GM23338 (cell line): Measurements from ENCODE around the gene TBX1. TPM values are rescaled to one million over a fixed set of nuclear protein-coding genes. Genes with fewer than 3 reads are reported as not detected.

ENCODE experiments used
- ATAC-seq: fragments of 200-7000 bp; cut with Tn5 transposase; 3 replicates; pipeline ENCODE4 v1.9.1; 2020
- DNase-seq: peaks from one replicate; pipeline ENCODE4 v3.0.0-alpha.2; 2015; ENCODE audit warnings: low spot score
- H2AFZ ChIP-seq: fragments of 200-600 bp; sonication (generic); 2 replicates; pipeline ENCODE4 v1.8.0; 2016; ENCODE audit warnings: antibody characterized with exemption, mild to moderate bottlenecking, moderate library complexity
- H3F3A ChIP-seq: fragments of 200-600 bp; sonication (generic); replicated peaks from 2 replicates; pipeline ENCODE4 v1.8.0; 2017; ENCODE audit warnings: antibody characterized with exemption, mixed run types, low read depth
- H3K27ac ChIP-seq: fragments of 200-600 bp; sonication (generic); 2 replicates; pipeline ENCODE4 v1.6.1; 2016; ENCODE audit warnings: low read depth
- H3K27me3 ChIP-seq: fragments of 200-600 bp; sonication (generic); 2 replicates; pipeline ENCODE4 v1.8.0; 2016; ENCODE audit warnings: mild to moderate bottlenecking, mixed run types, moderate library complexity; ENCODE audit not compliant: insufficient read depth
- H3K36me3 ChIP-seq: fragments of 200-600 bp; sonication (generic); 2 replicates; pipeline ENCODE4 v1.8.0; 2016; ENCODE audit warnings: mild to moderate bottlenecking; ENCODE audit not compliant: insufficient read depth
- H3K4me1 ChIP-seq: fragments of 200-600 bp; sonication (generic); 2 replicates; pipeline ENCODE4 v1.8.0; 2016; ENCODE audit warnings: mild to moderate bottlenecking, moderate library complexity; ENCODE audit not compliant: insufficient read depth
- H3K4me2 ChIP-seq: fragments of 200-600 bp; sonication (generic); 2 replicates; pipeline ENCODE4 v1.7.1; 2017; ENCODE audit warnings: mixed run types
- H3K4me3 ChIP-seq: fragments of 200-600 bp; sonication (generic); 2 replicates; pipeline ENCODE4 v1.6.1; 2016; ENCODE audit warnings: mixed run types
- H3K79me2 ChIP-seq: fragments of 200-600 bp; sonication (generic); replicated peaks from 2 replicates; pipeline ENCODE4 v1.8.0; 2017; ENCODE audit warnings: mild to moderate bottlenecking; ENCODE audit not compliant: insufficient read depth
- H3K9me2 ChIP-seq: fragments of 200-600 bp; sonication (generic); 2 replicates; pipeline ENCODE4 v1.8.0; 2017; ENCODE audit not compliant: insufficient read depth
- H4K20me1 ChIP-seq: fragments of 200-600 bp; sonication (generic); replicated peaks from 2 replicates; pipeline ENCODE4 v1.8.0; 2017; ENCODE audit warnings: mild to moderate bottlenecking; ENCODE audit not compliant: insufficient read depth
- H3K27ac Mint-ChIP-seq: 2 replicates; pipeline ENCODE4 v1.8.0; 2020; ENCODE audit warnings: inconsistent platforms, mild to moderate bottlenecking, moderate library complexity, mixed read lengths
- H3K27me3 Mint-ChIP-seq: 3 replicates; pipeline ENCODE4 v1.8.0; 2022; ENCODE audit warnings: low read depth, mild to moderate bottlenecking, moderate library complexity, mixed read lengths, inconsistent platforms; ENCODE audit not compliant: insufficient read depth, poor library complexity
- H3K36me3 Mint-ChIP-seq: 3 replicates; pipeline ENCODE4 v1.8.0; 2021; ENCODE audit warnings: low read depth, mild to moderate bottlenecking, inconsistent platforms, moderate library complexity, mixed read lengths
- H3K4me1 Mint-ChIP-seq: 3 replicates; pipeline ENCODE4 v1.8.0; 2020; ENCODE audit warnings: mild to moderate bottlenecking, inconsistent platforms, mixed read lengths
- H3K4me3 Mint-ChIP-seq: 3 replicates; pipeline ENCODE4 v1.8.0; 2021; ENCODE audit warnings: moderate library complexity, mild to moderate bottlenecking, inconsistent platforms, mixed read lengths
- H3K9me3 Mint-ChIP-seq: 3 replicates; pipeline ENCODE4 v1.8.0; 2020; ENCODE audit warnings: moderate library complexity, mild to moderate bottlenecking, inconsistent platforms, mixed read lengths
- CREB1 ChIP-seq: fragments of 250-450 bp; sonication (Bioruptor Pico); IDR thresholded peaks from 2 replicates; pipeline ENCODE4 v1.5.0; 2020; ENCODE audit warnings: low read depth, mild to moderate bottlenecking, moderate library complexity
- CTCF ChIP-seq, 2 experiments: fragments of 200-600 bp in 1 of 2; sonication (generic) in 1 of 2; conservative IDR thresholded peaks; 2 replicates each; pipeline versions ENCODE4 v1.5.1 to v1.6.1; 2016 to 2017; ENCODE audit warnings: antibody characterized with exemption in 2 of 2, low read depth in 2 of 2, mild to moderate bottlenecking in 2 of 2, moderate library complexity in 1 of 2
- EZH2 ChIP-seq: fragments of 200-600 bp; sonication (generic); IDR thresholded peaks from one replicate; pipeline ENCODE4 v1.8.0; 2017; ENCODE audit warnings: antibody characterized with exemption, mild to moderate bottlenecking, low read depth; ENCODE audit not compliant: unreplicated experiment
- EZH2phosphoT487 ChIP-seq: fragments of 200-600 bp; sonication (generic); IDR thresholded peaks from one replicate; pipeline ENCODE4 v1.8.1; 2018; ENCODE audit warnings: antibody characterized with exemption; ENCODE audit not compliant: unreplicated experiment
- JUNB ChIP-seq: IDR thresholded peaks from one replicate; pipeline ENCODE4 v1.6.1; 2016; ENCODE audit warnings: antibody characterized with exemption; ENCODE audit not compliant: unreplicated experiment
- NANOG ChIP-seq: IDR thresholded peaks from 2 replicates; pipeline ENCODE4 v1.6.1; 2016; ENCODE audit warnings: antibody characterized with exemption, borderline replicate concordance
- POLR2AphosphoS5 ChIP-seq: IDR thresholded peaks from 2 replicates; pipeline ENCODE4 v1.6.1; 2016; ENCODE audit warnings: antibody characterized with exemption, low read depth
- REST ChIP-seq: IDR thresholded peaks from one replicate; pipeline ENCODE4 v1.6.1; 2018; ENCODE audit warnings: antibody characterized with exemption; ENCODE audit not compliant: unreplicated experiment
- ZNF114 ChIP-seq: fragments of 250-450 bp; sonication (Bioruptor Pico); IDR thresholded peaks from 2 replicates; pipeline ENCODE4 v1.5.0; 2020; ENCODE audit warnings: mild to moderate bottlenecking, moderate library complexity
- ZNF331 ChIP-seq: fragments of 250-450 bp; sonication (Bioruptor Pico); IDR thresholded peaks from 2 replicates; pipeline ENCODE4 v1.5.0; 2020; ENCODE audit warnings: low read depth, mild to moderate bottlenecking, moderate library complexity
- ZNF462 ChIP-seq: fragments of 250-450 bp; sonication (Bioruptor Pico); IDR thresholded peaks from 2 replicates; pipeline ENCODE4 v1.5.0; 2020; ENCODE audit warnings: mild to moderate bottlenecking, moderate library complexity
- polyA plus RNA-seq: library from polyadenylated mRNA; unstranded; fragments of >200 nt; fragmentation: Nextera tagmentation; extraction: Ambion mirVana; gene quantifications from 2 replicates; pipeline ENCODE4 v1.2.1, GENCODE V29; 2016
- total RNA-seq: library from RNA; depleted of rRNA; stranded (reverse); fragments of >200 nt; shearing (Covaris generic); gene quantifications from 2 replicates; pipeline ENCODE4 v1.2.3, GENCODE V29; 2014

TBX1 gene
- total and polyA plus RNA-seq, 2 experiments from 2014 or later: 0.19 to 0.66 TPM

GRCh38 chr22:19799322-19800190 lies 39.0 kb downstream of the TBX1 start:
- H3K4me1 Mint-ChIP-seq: peaks cover 8% of the 10 kb centered on the region
- Histone ChIP-seq H4K20me1 (no peaks in the 10 kb centered on the region), H3K79me2 (no peaks in the 10 kb centered on the region), H3K4me2 (no peak overlapping the region), H3K36me3 (no peaks in the 10 kb centered on the region), H3K27me3 (no peaks in the 10 kb centered on the region), H3K27ac (no peak overlapping the region), H3K4me1 (no peaks in the 10 kb centered on the region), H3F3A (no peaks in the 10 kb centered on the region), H3K9me2 (no peaks in the 10 kb centered on the region), H2AFZ (no peak overlapping the region), H3K4me3 (no peak overlapping the region)
- H3K27ac Mint-ChIP-seq: no peak overlapping the region
- TF ChIP-seq ZNF114 (CRISPR knock-in tag) (no peak), CTCF (conservative IDR thresholded peaks at IDR 0.05; ENCODE audit: low read depth in 2 of 2) (no peak), EZH2 (no peak), NANOG (no peak), REST (no peak), ZNF331 (CRISPR knock-in tag) (no peak), CREB1 (CRISPR knock-in tag) (no peak), ZNF462 (no peak), JUNB (no peak), EZH2phosphoT487 (no peak), POLR2AphosphoS5 (no peak)
- no peak overlapping the region for H3K4me3 Mint-ChIP-seq
- ATAC-seq (no peak), DNase-seq (peak; percentile 40)
- H3K36me3 Mint-ChIP-seq: peaks cover 3% of the 10 kb centered on the region; the same call in 1 of the 3 replicates
- H3K27me3 Mint-ChIP-seq: peaks cover 11% of the 10 kb centered on the region
- no peaks in the 10 kb centered on the region; the same call in 2 of the 3 replicates for H3K9me3 Mint-ChIP-seq
